HUDEP-2 (cell line): Measurements from ENCODE around the gene CHADL.
"Not testable (repeated sequence)": the region's sequence is repeated elsewhere in the genome, so short reads cannot be mapped to it uniquely, and the experiment has no call there.

Source experiments
- DNase-seq, 76 experiments: peaks; one replicate each; lab custom pipeline; 2025; ENCODE audit not compliant: unreplicated experiment in 76 of 76; lab: John Stamatoyannopoulos, UW

The CHADL gene

DNA sequence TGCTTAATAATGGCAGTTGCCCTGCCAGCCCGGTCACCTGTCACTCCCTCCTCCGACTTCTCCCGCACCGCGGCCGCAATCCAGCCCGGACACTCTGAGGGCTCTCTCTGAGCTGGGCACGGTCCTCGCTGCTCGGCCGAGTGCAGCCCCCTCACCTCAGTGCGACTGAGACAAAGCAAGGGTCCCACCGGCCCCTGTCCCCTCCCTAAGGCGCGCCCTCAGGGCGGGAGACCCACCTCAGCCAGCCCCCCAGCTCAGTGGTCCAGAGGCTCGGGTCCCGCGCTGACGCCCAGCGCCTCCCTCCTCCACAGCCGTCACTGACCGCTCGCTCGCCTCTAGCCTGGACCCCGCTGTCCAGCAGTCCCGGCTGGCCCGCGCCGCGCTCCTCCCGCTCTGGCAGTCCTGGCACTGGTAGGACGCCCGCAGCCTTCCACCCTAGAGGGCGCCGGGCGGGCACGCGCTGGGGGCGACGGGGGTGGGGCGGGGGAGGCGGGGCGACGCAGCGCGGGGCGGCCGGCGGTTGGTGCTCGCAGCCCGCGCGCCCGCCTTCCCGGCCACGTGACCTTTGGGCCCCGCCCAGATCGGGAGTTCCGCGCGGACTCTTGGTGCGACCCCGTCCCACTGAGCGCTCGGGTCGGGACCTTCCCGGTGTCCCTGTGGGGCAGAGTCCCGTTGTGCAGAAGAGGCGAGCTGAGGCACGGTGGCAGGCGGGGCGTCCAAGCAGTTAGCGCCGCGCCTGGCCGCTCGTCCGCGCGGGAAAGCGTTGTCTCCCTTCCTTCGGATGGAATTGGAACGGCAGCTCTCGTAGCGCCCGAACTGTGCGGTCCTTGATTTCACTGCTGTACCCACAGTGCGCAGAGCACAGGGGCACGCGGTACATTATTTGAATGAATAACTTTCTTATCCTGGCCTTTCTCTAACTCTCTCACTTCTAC lies 43.4 kb downstream of the CHADL start:
- peak in 68 of 76 experiments; percentile 9 to 84 (median 65) for DNase-seq

DNA sequence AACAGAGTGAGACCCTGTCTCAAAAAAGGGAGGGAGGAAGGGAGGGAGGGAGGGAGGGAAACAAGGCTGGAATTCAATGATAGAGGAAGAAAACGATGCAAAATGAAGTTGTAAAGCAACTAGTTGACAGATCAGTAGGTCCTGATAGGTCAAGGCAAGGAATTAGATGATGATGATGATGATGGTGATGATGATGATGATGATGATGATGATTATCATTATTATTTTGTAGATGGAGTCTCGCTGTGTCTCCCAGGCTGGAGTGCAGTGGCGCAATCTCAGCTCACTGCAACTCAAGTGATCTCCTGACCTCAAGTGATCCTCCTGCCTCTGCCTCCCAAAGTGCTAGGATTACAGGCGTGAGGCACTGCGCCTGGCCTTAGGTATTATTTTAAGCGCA lies 46.9 kb downstream of the CHADL start:
- DNase-seq, result no peak

DNA sequence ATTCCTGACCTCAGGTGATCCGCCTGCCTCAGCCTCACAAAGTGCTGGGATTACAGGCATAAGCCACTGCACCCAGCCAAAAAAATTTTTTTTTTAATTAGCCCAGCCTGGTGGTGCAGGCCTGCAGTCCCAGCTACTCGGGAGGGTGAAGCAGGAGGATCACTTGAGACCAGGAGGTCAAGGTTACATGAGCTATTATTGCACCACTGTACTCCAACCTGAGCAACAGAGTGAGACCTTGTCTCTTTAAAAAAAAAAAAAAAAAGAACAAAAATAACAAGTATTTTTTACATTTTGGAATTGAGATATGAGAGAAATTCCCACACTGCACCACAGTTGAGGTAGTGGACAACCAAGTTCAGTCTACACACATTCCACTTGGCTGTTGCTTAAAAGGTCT lies 49.3 kb downstream of the CHADL start:
- DNase-seq, result no peak

DNA sequence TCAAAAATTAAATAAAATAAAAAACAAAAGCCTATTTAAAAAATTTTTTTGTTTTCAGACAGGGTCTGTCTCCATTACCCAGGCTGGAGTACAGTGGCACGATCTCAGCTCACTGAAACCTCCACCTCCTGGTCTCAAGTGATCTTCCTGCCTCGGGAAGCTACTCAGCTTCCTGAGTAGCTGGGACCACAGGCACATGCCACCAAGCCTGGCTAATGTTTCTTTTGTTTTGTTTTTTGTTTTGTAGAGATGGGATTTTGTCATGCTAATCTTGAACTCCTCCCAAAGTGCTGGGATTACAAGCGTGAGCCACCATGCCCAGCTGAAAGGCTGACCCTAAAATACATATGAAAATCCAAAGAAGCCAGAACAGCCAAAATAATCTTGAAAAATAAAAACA lies 56.1 kb downstream of the CHADL start:
- DNase-seq, result no peak

DNA sequence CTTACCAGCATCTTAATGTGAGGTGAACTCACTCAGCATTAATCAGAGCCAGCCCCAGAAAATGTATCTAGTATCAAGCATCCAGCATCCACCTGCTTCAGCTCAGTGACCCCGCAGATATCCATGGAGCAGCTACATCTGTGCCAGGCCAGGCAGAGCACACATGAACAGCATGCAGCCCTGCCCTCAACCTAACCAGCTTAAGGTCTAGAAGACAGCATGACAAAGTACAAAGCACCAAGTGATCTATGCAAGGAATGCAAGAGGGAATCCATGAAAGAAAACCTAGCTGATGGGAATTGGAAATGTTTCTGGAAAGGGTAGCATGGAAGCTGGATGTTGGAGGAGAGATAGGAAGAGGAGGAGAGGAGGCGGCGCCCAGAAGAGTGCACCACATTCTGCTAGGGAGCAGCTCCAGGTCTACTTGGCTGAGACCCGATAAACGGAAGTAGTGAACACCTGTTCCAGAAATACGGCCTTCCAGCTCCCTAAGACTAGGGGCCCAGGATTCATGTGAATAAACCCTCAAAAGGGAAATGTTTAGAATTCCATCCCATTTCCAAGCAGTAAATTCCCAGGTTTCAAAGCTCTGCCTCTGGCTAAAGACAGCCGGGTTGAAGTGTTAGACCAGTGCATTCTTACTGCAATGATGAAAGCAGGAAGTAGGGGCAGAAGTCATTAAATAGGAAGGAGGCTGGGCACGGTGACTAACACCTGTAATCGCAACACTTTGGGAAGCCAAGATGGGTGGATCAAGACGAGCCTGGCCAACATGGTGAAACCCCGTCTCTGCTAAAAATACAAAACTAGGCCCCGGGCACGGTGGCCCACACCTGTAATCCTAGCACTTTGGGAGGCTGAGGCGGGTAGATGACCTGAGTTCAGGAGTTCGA lies 59.1 kb downstream of the CHADL start:
- no peak for DNase-seq

DNA sequence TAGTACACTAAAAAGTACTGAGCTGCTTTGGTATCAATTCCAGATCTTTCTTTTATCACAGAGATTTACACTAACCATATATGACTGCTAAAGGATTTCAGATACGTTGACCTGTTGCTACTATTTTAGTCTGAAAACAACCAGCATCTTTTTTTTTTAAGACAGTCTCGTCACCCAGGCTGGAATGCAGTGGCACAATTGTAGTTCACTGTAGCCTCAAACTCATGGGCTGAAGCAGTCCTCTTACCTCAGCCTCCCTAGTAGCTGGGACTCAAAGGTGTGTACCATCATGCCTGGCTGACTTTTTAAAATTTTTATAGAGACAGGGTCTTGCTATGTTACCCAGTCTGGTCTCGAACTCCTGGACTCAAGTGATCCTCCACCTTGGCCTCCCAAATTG lies 59.8 kb downstream of the CHADL start:
- no peak for DNase-seq

DNA sequence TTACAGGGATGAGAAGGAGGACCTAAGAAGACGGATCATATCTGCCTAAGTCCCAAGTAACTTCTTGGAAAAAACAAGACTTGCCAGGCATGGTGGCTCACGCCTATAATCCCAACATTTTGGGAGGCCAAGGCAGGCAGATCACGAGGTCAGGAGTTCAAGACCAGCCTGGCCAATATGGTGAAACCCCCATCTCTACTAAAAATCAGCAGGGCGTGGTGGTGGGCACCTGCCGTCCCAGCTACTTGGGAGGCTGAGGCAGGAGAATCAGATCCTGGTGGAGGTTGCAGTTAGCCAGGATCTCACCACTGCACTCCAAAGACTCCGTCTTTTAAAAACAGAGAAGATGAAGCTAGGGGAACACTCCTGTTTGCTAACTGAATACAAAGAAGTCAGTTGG lies 60.4 kb downstream of the CHADL start:
- DNase-seq, result not testable (repeated sequence)
